ENCODE data around the gene CHRNA3.

The CHRNA3 gene

DNA sequence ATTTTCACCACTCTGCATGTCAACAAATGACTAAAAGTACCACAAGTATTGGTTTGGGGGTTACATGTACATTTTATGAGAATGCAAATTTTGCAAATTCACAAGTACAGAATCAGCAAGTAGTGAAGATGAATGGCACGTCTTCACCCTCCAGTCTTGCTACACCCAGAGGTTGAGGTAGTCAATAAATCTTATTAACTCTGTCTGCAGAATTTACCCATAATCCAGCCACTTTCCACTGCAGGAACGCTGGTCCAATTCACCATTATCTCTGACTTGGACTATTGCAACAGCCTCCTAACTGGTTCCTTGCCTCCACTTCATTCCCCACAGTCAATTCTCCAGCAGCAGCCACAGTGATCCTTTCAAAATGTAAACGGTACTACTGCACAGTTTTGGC lies 70.0 kb downstream of the CHRNA3 start:
- no peak for DNase-seq

DNA sequence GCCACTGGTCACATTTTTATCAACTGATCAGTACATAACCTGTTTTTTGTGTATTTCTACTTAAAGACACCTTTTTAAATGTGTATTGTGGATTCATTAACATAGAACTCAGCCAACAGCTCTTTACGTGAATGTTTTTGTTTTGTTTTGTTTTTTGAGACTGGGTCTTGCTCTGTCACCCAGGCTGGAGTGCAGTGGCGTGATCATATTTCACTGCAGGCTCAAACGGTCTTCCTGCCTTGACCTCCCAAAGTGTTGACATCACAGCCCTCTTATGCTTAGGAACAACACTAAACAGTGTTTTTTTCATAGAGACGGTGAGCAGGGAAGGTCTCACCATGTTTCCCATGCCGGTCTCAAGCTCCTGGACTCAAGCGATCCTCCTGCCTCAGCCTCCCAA lies 70.6 kb downstream of the CHRNA3 start:
- DNase-seq = no peak

Data from right forelimb (tissue), 1 donor.